Panc1 (cell line): ENCODE data around the gene RAET1E. TPM values are rescaled to one million over a fixed set of nuclear protein-coding genes. Genes with fewer than 3 reads are reported as not detected.
"Not testable (repeated sequence)": the region's sequence is repeated elsewhere in the genome, so short reads cannot be mapped to it uniquely, and the experiment has no call there.

ENCODE experiments used
- ATAC-seq: fragments of 200-7000 bp; cut with Tn5 transposase; 2 replicates; pipeline ENCODE4 v1.9.1; 2020; ENCODE audit warnings: mild to moderate bottlenecking, moderate library complexity
- BruUV-seq: library from RNA; stranded (reverse); fragments of 400-500 nt; replicated peaks from 2 replicates; lab custom pipeline; 2021; lab: Mats Ljungman, UMichigan
- CTCF ChIA-PET: fragments of 300-600 bp; sonication (Branson Sonifier 250); formaldehyde crosslinking; loops from one replicate; lab custom pipeline; 2022; ENCODE audit warnings: antibody characterized with exemption; lab: Charles Lee
- POLR2A ChIA-PET: fragments of 300-600 bp; sonication (Branson Sonifier 250); formaldehyde crosslinking; loops from one replicate; lab custom pipeline; 2022; ENCODE audit warnings: antibody characterized with exemption; lab: Charles Lee
- DNase-seq: peaks from one replicate; pipeline ENCODE4 v3.0.0-alpha.2; 2010; ENCODE audit warnings: low read depth, low spot score
- H3K27ac ChIP-seq: 2 replicates; pipeline ENCODE4 v1.5.1; 2011; ENCODE audit warnings: mild to moderate bottlenecking, low read length, inconsistent platforms
- H3K27me3 ChIP-seq: fragments of 200-500 bp; sonication (Bioruptor generic); 2 replicates; pipeline ENCODE4 v1.6.0; 2014; ENCODE audit warnings: low read length, inconsistent platforms; ENCODE audit not compliant: control insufficient read depth, insufficient read depth
- H3K36me3 ChIP-seq: fragments of 200-500 bp; sonication (Bioruptor generic); 2 replicates; pipeline ENCODE4 v1.5.1; 2014; ENCODE audit warnings: inconsistent platforms, mild to moderate bottlenecking, low read length, moderate library complexity; ENCODE audit not compliant: control insufficient read depth, insufficient read depth
- H3K4me1 ChIP-seq: 2 replicates; pipeline ENCODE4 v1.5.1; 2011; ENCODE audit warnings: inconsistent platforms, mild to moderate bottlenecking, low read length, moderate library complexity; ENCODE audit not compliant: control insufficient read depth, insufficient read depth
- H3K4me3 ChIP-seq, 2 experiments: 2 replicates each; pipeline ENCODE4 v1.5.1; 2011 to 2012; ENCODE audit warnings: low read depth in 2 of 2, low read length in 2 of 2, mild to moderate bottlenecking in 2 of 2, inconsistent platforms in 1 of 2, moderate library complexity in 1 of 2
- H3K9me3 ChIP-seq: fragments of 200-500 bp; sonication (Bioruptor generic); 2 replicates; pipeline ENCODE4 v1.5.1; 2014; ENCODE audit warnings: low read depth, mild to moderate bottlenecking, inconsistent platforms, low read length, moderate library complexity; ENCODE audit not compliant: control insufficient read depth, insufficient read depth
- POLR2AphosphoS5 ChIP-seq: IDR thresholded peaks from 2 replicates; pipeline ENCODE4 v1.6.1; 2012; ENCODE audit warnings: mild to moderate bottlenecking, low read depth, low read length, moderate library complexity
- SIN3A ChIP-seq: IDR thresholded peaks from 2 replicates; pipeline ENCODE4 v1.6.1; 2012; ENCODE audit warnings: low read depth, mild to moderate bottlenecking, low read length, moderate library complexity, borderline replicate concordance; ENCODE audit not compliant: insufficient read depth
- TCF7L2 ChIP-seq: IDR thresholded peaks from 2 replicates; pipeline ENCODE4 v1.6.1; 2011; ENCODE audit warnings: mild to moderate bottlenecking, low read depth, low read length, inconsistent platforms
- in situ Hi-C: cut with HindIII; loops from 2 replicates; pipeline ENCODE4 v1.10.0; 2016; ENCODE audit warnings: low sequenced_read_pairs, low pct_unique_long_range_greater_than_20kb
- intact Hi-C: fragments of 100-400 bp; cut with micrococcal nuclease; formaldehyde crosslinking; loops from one replicate; pipeline ENCODE4 v1.10.0; 2022; ENCODE audit not compliant: unreplicated experiment
- total RNA-seq: library from RNA; stranded (reverse); gene quantifications from one replicate; pipeline ENCODE4 v1.2.1, GENCODE V29; 2021; ENCODE audit not compliant: unreplicated experiment
- TF ChIP-seq, protein P1 (sequence below): fragments of 450-650 bp; IDR thresholded peaks from 2 replicates; pipeline ENCODE4 v1.5.1; 2017; ENCODE audit warnings: mild to moderate bottlenecking
- TF ChIP-seq, protein P2 (sequence below), 2 experiments: IDR thresholded peaks; 2 replicates each; pipeline ENCODE4 v1.6.1; 2011 to 2012; ENCODE audit warnings: low read depth in 2 of 2, control low read depth in 1 of 2, low read length in 1 of 2, mild to moderate bottlenecking in 1 of 2, moderate library complexity in 1 of 2; ENCODE audit not compliant: insufficient read depth in 1 of 2

RAET1E gene
- total RNA-seq, 1 experiment from 2014 or later = 1.8 TPM

DNA sequence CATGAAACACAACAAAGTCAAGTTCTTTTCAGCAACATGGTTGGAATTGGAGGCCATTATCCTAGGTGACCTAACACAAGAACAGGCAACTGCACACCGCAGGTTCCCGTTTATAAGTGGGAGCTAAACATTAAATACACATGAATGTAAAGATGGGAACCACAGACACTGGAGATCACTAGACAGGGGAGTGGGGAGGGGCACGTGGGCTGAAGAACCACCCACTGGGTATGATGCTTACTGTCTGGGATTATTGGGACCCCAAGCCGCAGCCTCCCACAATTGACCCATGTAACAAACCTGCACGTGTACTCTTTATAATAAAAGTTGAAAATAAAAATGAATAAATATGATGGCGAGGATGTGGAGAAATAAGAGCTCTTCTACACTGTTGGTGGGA lies 33.6 kb upstream of the RAET1E start:
- TF ChIP-seq TCF7L2 (no peak), POLR2AphosphoS5 (no peak), SIN3A (no peak)
- TF ChIP-seq, protein P1, sequence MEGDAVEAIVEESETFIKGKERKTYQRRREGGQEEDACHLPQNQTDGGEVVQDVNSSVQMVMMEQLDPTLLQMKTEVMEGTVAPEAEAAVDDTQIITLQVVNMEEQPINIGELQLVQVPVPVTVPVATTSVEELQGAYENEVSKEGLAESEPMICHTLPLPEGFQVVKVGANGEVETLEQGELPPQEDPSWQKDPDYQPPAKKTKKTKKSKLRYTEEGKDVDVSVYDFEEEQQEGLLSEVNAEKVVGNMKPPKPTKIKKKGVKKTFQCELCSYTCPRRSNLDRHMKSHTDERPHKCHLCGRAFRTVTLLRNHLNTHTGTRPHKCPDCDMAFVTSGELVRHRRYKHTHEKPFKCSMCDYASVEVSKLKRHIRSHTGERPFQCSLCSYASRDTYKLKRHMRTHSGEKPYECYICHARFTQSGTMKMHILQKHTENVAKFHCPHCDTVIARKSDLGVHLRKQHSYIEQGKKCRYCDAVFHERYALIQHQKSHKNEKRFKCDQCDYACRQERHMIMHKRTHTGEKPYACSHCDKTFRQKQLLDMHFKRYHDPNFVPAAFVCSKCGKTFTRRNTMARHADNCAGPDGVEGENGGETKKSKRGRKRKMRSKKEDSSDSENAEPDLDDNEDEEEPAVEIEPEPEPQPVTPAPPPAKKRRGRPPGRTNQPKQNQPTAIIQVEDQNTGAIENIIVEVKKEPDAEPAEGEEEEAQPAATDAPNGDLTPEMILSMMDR = no peak
- TF ChIP-seq, protein P2, sequence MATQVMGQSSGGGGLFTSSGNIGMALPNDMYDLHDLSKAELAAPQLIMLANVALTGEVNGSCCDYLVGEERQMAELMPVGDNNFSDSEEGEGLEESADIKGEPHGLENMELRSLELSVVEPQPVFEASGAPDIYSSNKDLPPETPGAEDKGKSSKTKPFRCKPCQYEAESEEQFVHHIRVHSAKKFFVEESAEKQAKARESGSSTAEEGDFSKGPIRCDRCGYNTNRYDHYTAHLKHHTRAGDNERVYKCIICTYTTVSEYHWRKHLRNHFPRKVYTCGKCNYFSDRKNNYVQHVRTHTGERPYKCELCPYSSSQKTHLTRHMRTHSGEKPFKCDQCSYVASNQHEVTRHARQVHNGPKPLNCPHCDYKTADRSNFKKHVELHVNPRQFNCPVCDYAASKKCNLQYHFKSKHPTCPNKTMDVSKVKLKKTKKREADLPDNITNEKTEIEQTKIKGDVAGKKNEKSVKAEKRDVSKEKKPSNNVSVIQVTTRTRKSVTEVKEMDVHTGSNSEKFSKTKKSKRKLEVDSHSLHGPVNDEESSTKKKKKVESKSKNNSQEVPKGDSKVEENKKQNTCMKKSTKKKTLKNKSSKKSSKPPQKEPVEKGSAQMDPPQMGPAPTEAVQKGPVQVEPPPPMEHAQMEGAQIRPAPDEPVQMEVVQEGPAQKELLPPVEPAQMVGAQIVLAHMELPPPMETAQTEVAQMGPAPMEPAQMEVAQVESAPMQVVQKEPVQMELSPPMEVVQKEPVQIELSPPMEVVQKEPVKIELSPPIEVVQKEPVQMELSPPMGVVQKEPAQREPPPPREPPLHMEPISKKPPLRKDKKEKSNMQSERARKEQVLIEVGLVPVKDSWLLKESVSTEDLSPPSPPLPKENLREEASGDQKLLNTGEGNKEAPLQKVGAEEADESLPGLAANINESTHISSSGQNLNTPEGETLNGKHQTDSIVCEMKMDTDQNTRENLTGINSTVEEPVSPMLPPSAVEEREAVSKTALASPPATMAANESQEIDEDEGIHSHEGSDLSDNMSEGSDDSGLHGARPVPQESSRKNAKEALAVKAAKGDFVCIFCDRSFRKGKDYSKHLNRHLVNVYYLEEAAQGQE (IDR thresholded peaks at IDR 0.05; ENCODE audit: insufficient read depth in 1 of 2, low read depth in 2 of 2, low read length in 1 of 2) = no peak
- peaks cover 10% of the 10 kb centered on the region for H3K27me3 ChIP-seq
- H3K4me1 ChIP-seq = peaks cover under 1% of the 10 kb centered on the region; the same call in 1 of the 2 replicates
- H3K27ac ChIP-seq = no peak overlapping the region
- DNase-seq (no peak), ATAC-seq (no peak)
- no TSS peak for BruUV-seq
- intact Hi-C loops (no loop called here), in situ Hi-C loops (no loop called here)
- H3K36me3 ChIP-seq = no peaks in the 10 kb centered on the region
- H3K9me3 ChIP-seq = no peaks in the 10 kb centered on the region
- POLR2A ChIA-PET = no interaction called here
- no peak overlapping the region for H3K4me3 ChIP-seq
- CTCF ChIA-PET = no interaction called here

DNA sequence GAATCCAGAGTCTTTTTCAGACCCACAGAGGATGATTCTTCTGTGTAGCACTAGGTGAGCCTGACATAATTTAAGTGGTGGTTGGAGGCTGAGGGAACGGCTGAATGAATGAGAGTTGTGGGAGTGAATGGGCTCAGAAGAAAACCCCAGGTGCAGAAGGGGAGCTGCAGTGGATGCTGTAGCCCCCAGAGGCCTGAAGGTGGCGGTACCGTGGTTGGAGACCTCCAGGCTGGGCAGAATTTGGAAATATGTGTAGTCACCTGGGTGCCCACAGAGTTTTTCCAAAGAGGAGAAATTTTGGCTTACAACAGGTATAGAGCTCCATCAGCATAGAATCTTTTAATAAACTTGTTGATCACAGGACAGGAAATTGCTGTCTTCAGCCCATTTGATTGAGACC lies 31.5 kb upstream of the RAET1E start:
- BruUV-seq = no TSS peak
- POLR2A ChIA-PET = no interaction called here

DNA sequence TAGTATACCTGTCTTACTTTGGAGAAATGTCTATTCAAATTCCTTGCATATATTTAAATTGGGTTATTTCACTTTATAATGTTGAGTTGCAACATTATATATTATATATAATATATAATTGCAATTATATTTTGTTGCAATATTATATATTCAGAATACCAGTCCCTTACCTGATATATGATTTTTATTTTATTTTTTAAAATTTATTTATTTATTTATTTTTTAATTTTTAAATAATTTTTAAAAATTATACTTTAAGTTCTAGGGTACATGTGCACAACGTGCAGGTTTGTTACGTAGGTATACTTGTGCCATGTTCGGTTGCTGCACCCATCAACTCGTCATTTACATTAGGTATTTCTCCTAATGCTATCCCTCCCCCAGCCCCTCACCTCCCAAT lies 29.1 kb upstream of the RAET1E start:
- H3K27me3 ChIP-seq, in situ Hi-C loops, DNase-seq, H3K36me3 ChIP-seq, CTCF ChIA-PET, ATAC-seq, BruUV-seq, H3K27ac ChIP-seq, H3K9me3 ChIP-seq, POLR2A ChIA-PET, H3K4me3 ChIP-seq, H3K4me1 ChIP-seq: not testable (repeated sequence)
- intact Hi-C loops = loop anchor here (2.0 to 10.0 kb wide), 3 partner anchors 62 to 204 kb away; partner anchors contain the start of gene LRP11

More for the DNA sequence above, 31.5 kb upstream of the RAET1E start:
- no peak for ATAC-seq
- intact Hi-C loops = loop anchor here (10.0 kb wide), 1 partner anchor 65 kb away; the partner anchor contains the start of gene LRP11
- Histone ChIP-seq H3K36me3 (no peaks in the 10 kb centered on the region), H3K27me3 (peaks cover 9% of the 10 kb centered on the region; the same call in 1 of the 2 replicates), H3K4me3 (no peak overlapping the region), H3K27ac (no peak overlapping the region), H3K4me1 (peaks cover 3% of the 10 kb centered on the region; the same call in 1 of the 2 replicates), H3K9me3 (no peaks in the 10 kb centered on the region)
- CTCF ChIA-PET = no interaction called here
- no peak for DNase-seq
- TF ChIP-seq, protein P1 = peak; percentile 61
- TF ChIP-seq, protein P2 (IDR thresholded peaks at IDR 0.05; ENCODE audit: insufficient read depth in 1 of 2, low read depth in 2 of 2, low read length in 1 of 2) = no peak
- no peak for TF ChIP-seq TCF7L2
- TF ChIP-seq POLR2AphosphoS5 = no peak
- TF ChIP-seq SIN3A = no peak
- in situ Hi-C loops = no loop called here
